GM12891 (cell line): ENCODE data around the gene DHRS11.
"Not testable (repeated sequence)": the region's sequence is repeated elsewhere in the genome, so short reads cannot be mapped to it uniquely, and the experiment has no call there.

Source experiments
- DNase-seq: peaks from one replicate; pipeline ENCODE4 v3.0.0; 2011; ENCODE audit warnings: low spot score; ENCODE audit not compliant: insufficient read length
- FAIRE-seq: peaks from 2 replicates; lab custom pipeline; 2011; peaks lifted over from hg19 to GRCh38; lab: Jason Lieb, UNC
- PAX5 ChIP-seq: IDR thresholded peaks from 2 replicates; pipeline ENCODE4 v1.6.1; 2011; ENCODE audit warnings: low read length, moderate library complexity, mild to moderate bottlenecking; ENCODE audit not compliant: insufficient read depth, severe bottlenecking
- POLR2A ChIP-seq: IDR thresholded peaks from 2 replicates; pipeline ENCODE4 v1.6.1; 2011; ENCODE audit warnings: low read depth, low read length, control low read depth
- POLR2AphosphoS5 ChIP-seq: IDR thresholded peaks from 2 replicates; pipeline ENCODE4 v1.6.1; 2011; ENCODE audit warnings: low read depth, low read length, control low read depth
- POU2F2 ChIP-seq: IDR thresholded peaks from 2 replicates; pipeline ENCODE4 v1.6.1; 2011; ENCODE audit warnings: low read depth, mild to moderate bottlenecking, control low read depth, low read length, moderate library complexity
- SPI1 ChIP-seq: IDR thresholded peaks from 2 replicates; pipeline ENCODE4 v1.6.1; 2011; ENCODE audit warnings: low read depth, low read length, control low read depth
- TAF1 ChIP-seq: IDR thresholded peaks from 2 replicates; pipeline ENCODE4 v1.6.1; 2011; ENCODE audit warnings: low read depth, low read length, control low read depth

Gene DHRS11

GRCh38 chr17:36602030-36602748, 10.5 kb downstream of the DHRS11 start:
- DNase-seq (no peak), FAIRE-seq (no peak)
- TF ChIP-seq SPI1, result no peak
- TF ChIP-seq TAF1, result no peak
- TF ChIP-seq POLR2A, result no peak
- no peak for TF ChIP-seq POU2F2
- TF ChIP-seq PAX5, result no peak
- no peak for TF ChIP-seq POLR2AphosphoS5

GRCh38 chr17:36602924-36603384, 11.3 kb downstream of the DHRS11 start:
- TF ChIP-seq TAF1, result no peak
- TF ChIP-seq SPI1, result no peak
- no peak for TF ChIP-seq PAX5
- no peak for TF ChIP-seq POLR2AphosphoS5
- TF ChIP-seq POU2F2, result no peak
- TF ChIP-seq POLR2A, result no peak
- FAIRE-seq (no peak), DNase-seq (peak; percentile 69)

- not testable (repeated sequence) for DNase-seq, FAIRE-seq
Measured at GRCh38 chr17:36605028-36605427, 13.3 kb downstream of the DHRS11 start.

- FAIRE-seq (no peak), DNase-seq (no peak)
- TF ChIP-seq PAX5 (no peak), POLR2AphosphoS5 (no peak), POU2F2 (no peak), SPI1 (no peak), POLR2A (no peak), TAF1 (no peak)
Measured at GRCh38 chr17:36608280-36608679, 16.6 kb downstream of the DHRS11 start.

GRCh38 chr17:36608794-36609497, 17.3 kb downstream of the DHRS11 start:
- FAIRE-seq (no peak), DNase-seq (no peak)
- TF ChIP-seq POLR2A (no peak), SPI1 (no peak)

- no peak for FAIRE-seq
- DNase-seq, result no peak
- no peak for TF ChIP-seq TAF1
- no peak for TF ChIP-seq PAX5
- TF ChIP-seq SPI1, result no peak
- no peak for TF ChIP-seq POU2F2
- no peak for TF ChIP-seq POLR2A
- no peak for TF ChIP-seq POLR2AphosphoS5
Measured at GRCh38 chr17:36609498-36609862, 17.8 kb downstream of the DHRS11 start.

- TF ChIP-seq POLR2AphosphoS5 (no peak), POLR2A (no peak), POU2F2 (no peak)
- FAIRE-seq (no peak), DNase-seq (no peak)
Measured at GRCh38 chr17:36610474-36610873, 18.8 kb downstream of the DHRS11 start.

- no peak for DNase-seq
- no peak for FAIRE-seq
- no peak for TF ChIP-seq POLR2A
- no peak for TF ChIP-seq PAX5
Measured at GRCh38 chr17:36611345-36612072, 19.8 kb downstream of the DHRS11 start.

- FAIRE-seq, result no peak
- TF ChIP-seq SPI1 (no peak), POLR2A (no peak), POLR2AphosphoS5 (no peak), TAF1 (no peak), POU2F2 (no peak), PAX5 (no peak)
Measured at GRCh38 chr17:36612323-36612722, 20.6 kb downstream of the DHRS11 start.

GRCh38 chr17:36613155-36613554, 21.5 kb downstream of the DHRS11 start:
- DNase-seq (no peak), FAIRE-seq (no peak)
- TF ChIP-seq POLR2AphosphoS5 (no peak), TAF1 (no peak), PAX5 (no peak), POLR2A (no peak), POU2F2 (no peak), SPI1 (no peak)

More at GRCh38 chr17:36612323-36612722, 20.6 kb downstream of the DHRS11 start:
- DNase-seq, result no peak
